ENCODE results near the gene PRPF40A. TPM values are rescaled to one million over a fixed set of nuclear protein-coding genes. Genes with fewer than 3 reads are reported as not detected.
"Not testable (repeated sequence)": the region's sequence is repeated elsewhere in the genome, so short reads cannot be mapped to it uniquely, and the experiment has no call there.

Gene PRPF40A
- 147 and 160 TPM in 2 replicates for total RNA-seq (2014; rRNA removed; shearing (Covaris generic))
- 124 and 167 TPM in 2 replicates for polyA plus RNA-seq (2014; cell fraction: nucleus; rRNA removed)

GRCh38 chr2:152717228-152718075, at the start of gene PRPF40A:
TSS of gene PRPF40A (minus strand) at chr2:152717461. CDS start at chr2:152717439, 22 bp downstream.
- peak; percentile 98 for DNase-seq (ENCODE audit: extremely low read depth, low read depth)

- no peak for DNase-seq (ENCODE audit: extremely low read depth, low read depth)
Measured at GRCh38 chr2:152766928-152767327, 49.7 kb upstream of the PRPF40A start.

GRCh38 chr2:152763651-152764050, 46.4 kb upstream of the PRPF40A start:
- no peak for DNase-seq (ENCODE audit: extremely low read depth, low read depth)

- not testable (repeated sequence) for DNase-seq (ENCODE audit: extremely low read depth, low read depth)
Measured at GRCh38 chr2:152763208-152763607, 45.9 kb upstream of the PRPF40A start.

- no peak for DNase-seq (ENCODE audit: extremely low read depth, low read depth)
Measured at GRCh38 chr2:152762202-152762601, 44.9 kb upstream of the PRPF40A start.

- DNase-seq (ENCODE audit: extremely low read depth, low read depth), result no peak
Measured at GRCh38 chr2:152761214-152761613, 44.0 kb upstream of the PRPF40A start.

- no peak for DNase-seq (ENCODE audit: extremely low read depth, low read depth)
Measured at GRCh38 chr2:152759290-152760072, 42.2 kb upstream of the PRPF40A start.

GRCh38 chr2:152755029-152755428, 37.8 kb upstream of the PRPF40A start:
- DNase-seq (ENCODE audit: extremely low read depth, low read depth), result peak; percentile 4

- DNase-seq (ENCODE audit: extremely low read depth, low read depth), result not testable (repeated sequence)
Measured at GRCh38 chr2:152747751-152748150, 30.5 kb upstream of the PRPF40A start.

- peak; percentile 21 for DNase-seq (ENCODE audit: extremely low read depth, low read depth)
Measured at GRCh38 chr2:152743002-152743401, 25.7 kb upstream of the PRPF40A start.

- peak; percentile 54 for DNase-seq (ENCODE audit: extremely low read depth, low read depth)
Measured at GRCh38 chr2:152740743-152741328, 23.6 kb upstream of the PRPF40A start.

GRCh38 chr2:152739705-152740104, 22.4 kb upstream of the PRPF40A start:
- not testable (repeated sequence) for DNase-seq (ENCODE audit: extremely low read depth, low read depth)

GRCh38 chr2:152738438-152738837, 21.2 kb upstream of the PRPF40A start:
- no peak for DNase-seq (ENCODE audit: extremely low read depth, low read depth)

- DNase-seq (ENCODE audit: extremely low read depth, low read depth), result not testable (repeated sequence)
Measured at GRCh38 chr2:152737509-152737908, 20.2 kb upstream of the PRPF40A start.

- DNase-seq (ENCODE audit: extremely low read depth, low read depth), result no peak
Measured at GRCh38 chr2:152730591-152731333, 13.5 kb upstream of the PRPF40A start.

- DNase-seq (ENCODE audit: extremely low read depth, low read depth), result no peak
Measured at GRCh38 chr2:152729844-152730243, 12.6 kb upstream of the PRPF40A start.

GRCh38 chr2:152723918-152724317, 6.7 kb upstream of the PRPF40A start:
- no peak for DNase-seq (ENCODE audit: extremely low read depth, low read depth)

GRCh38 chr2:152722639-152723038, 5.4 kb upstream of the PRPF40A start:
- not testable (repeated sequence) for DNase-seq (ENCODE audit: extremely low read depth, low read depth)

- no peak for DNase-seq (ENCODE audit: extremely low read depth, low read depth)
Measured at GRCh38 chr2:152720794-152721193, 3.5 kb upstream of the PRPF40A start.

GRCh38 chr2:152718909-152719645, 1.8 kb upstream of the PRPF40A start:
- DNase-seq (ENCODE audit: extremely low read depth, low read depth), result peak; percentile 75

Measured in NCI-H460 (cell line).